Liver (tissue), 9 donors: ENCODE measurements around the gene TTBK1. TPM values are rescaled to one million over a fixed set of nuclear protein-coding genes. Genes with fewer than 3 reads are reported as not detected.
A peak's percentile ranks its signal among the peaks of the same experiment; 100 is the strongest.

Experiments
- DNase-seq: peaks from one replicate; pipeline ENCODE4 v3.0.0-alpha.2; 2017; ENCODE audit warnings: low spot score
- H3K27ac ChIP-seq, 2 donors: one replicate each; pipeline ENCODE4 v1.7.0; 2013; ENCODE audit warnings: inconsistent platforms in 2 of 2, low read length in 2 of 2, control low read depth in 1 of 2, low read depth in 1 of 2, mild to moderate bottlenecking in 1 of 2
- H3K27me3 ChIP-seq, 4 donors: one replicate each; pipeline versions ENCODE4 v1.6.1 to v1.7.0; 2013; ENCODE audit warnings: low read length in 3 of 4, inconsistent platforms in 1 of 4, mild to moderate bottlenecking in 1 of 4, moderate library complexity in 1 of 4; ENCODE audit not compliant: control insufficient read depth in 4 of 4, insufficient read depth in 4 of 4
- H3K36me3 ChIP-seq, 4 donors: one replicate each; pipeline versions ENCODE4 v1.6.1 to v1.7.0; 2013; ENCODE audit warnings: low read length in 3 of 4, mild to moderate bottlenecking in 3 of 4, low read depth in 1 of 4, moderate library complexity in 1 of 4; ENCODE audit not compliant: control insufficient read depth in 4 of 4, insufficient read depth in 3 of 4
- H3K4me1 ChIP-seq, 4 donors: one replicate each; pipeline versions ENCODE4 v1.6.1 to v1.7.0; 2013; ENCODE audit warnings: low read length in 3 of 4, mild to moderate bottlenecking in 3 of 4, moderate library complexity in 1 of 4; ENCODE audit not compliant: control insufficient read depth in 4 of 4, insufficient read depth in 4 of 4
- H3K4me3 ChIP-seq, 3 donors: one replicate each; pipeline versions ENCODE4 v1.6.1 to v1.7.0; 2013; ENCODE audit warnings: low read length in 3 of 3, control low read depth in 1 of 3, low read depth in 1 of 3, mild to moderate bottlenecking in 1 of 3
- H3K9ac ChIP-seq, 2 donors: one replicate each; pipeline ENCODE4 v1.7.0; 2013; ENCODE audit warnings: low read length in 2 of 2, mild to moderate bottlenecking in 2 of 2, moderate library complexity in 2 of 2, control low read depth in 1 of 2, low read depth in 1 of 2
- H3K9me3 ChIP-seq, 4 donors: one replicate each; pipeline versions ENCODE4 v1.6.1 to v1.7.0; 2013; ENCODE audit warnings: low read length in 3 of 4; ENCODE audit not compliant: control insufficient read depth in 4 of 4
- EGR1 ChIP-seq, 2 donors: IDR thresholded peaks; 2 replicates each; pipeline ENCODE4 v1.6.1; 2016 to 2018; ENCODE audit warnings: antibody characterized with exemption in 2 of 2, low read depth in 2 of 2
- FOXA1 ChIP-seq: IDR thresholded peaks from 2 replicates; pipeline ENCODE4 v1.6.1; 2016; ENCODE audit warnings: antibody characterized with exemption
- FOXA2 ChIP-seq: IDR thresholded peaks from 2 replicates; pipeline ENCODE4 v1.6.1; 2016; ENCODE audit warnings: antibody characterized with exemption
- HNF4A ChIP-seq, 2 donors: conservative IDR thresholded peaks; 2 replicates each; pipeline ENCODE4 v1.6.1; 2016; ENCODE audit warnings: antibody characterized with exemption in 2 of 2, mild to moderate bottlenecking in 2 of 2
- HNF4G ChIP-seq: IDR thresholded peaks from 2 replicates; pipeline ENCODE4 v1.6.1; 2016; ENCODE audit warnings: antibody characterized with exemption
- JUND ChIP-seq, 2 donors: IDR thresholded peaks; 2 replicates each; pipeline ENCODE4 v1.6.1; 2016; ENCODE audit warnings: antibody characterized with exemption in 2 of 2
- NR2F2 ChIP-seq: IDR thresholded peaks from 2 replicates; pipeline ENCODE4 v1.6.1; 2016; ENCODE audit warnings: antibody characterized with exemption
- RAD21 ChIP-seq, 2 donors: IDR thresholded peaks; 2 replicates each; pipeline ENCODE4 v1.6.1; 2016; ENCODE audit warnings: antibody characterized with exemption in 2 of 2, mild to moderate bottlenecking in 2 of 2
- REST ChIP-seq: IDR thresholded peaks from 2 replicates; pipeline ENCODE4 v1.6.1; 2016; ENCODE audit warnings: antibody characterized with exemption, mild to moderate bottlenecking
- RXRA ChIP-seq, 2 donors: IDR thresholded peaks; 2 replicates each; pipeline ENCODE4 v1.6.1; 2017 to 2018; ENCODE audit warnings: antibody characterized with exemption in 2 of 2, mild to moderate bottlenecking in 1 of 2
- SP1 ChIP-seq: IDR thresholded peaks from 2 replicates; pipeline ENCODE4 v1.6.1; 2018; ENCODE audit warnings: antibody characterized with exemption, mild to moderate bottlenecking
- TAF1 ChIP-seq: conservative IDR thresholded peaks from 2 replicates; pipeline ENCODE4 v1.6.1; 2016; ENCODE audit warnings: antibody characterized with exemption, mild to moderate bottlenecking
- YY1 ChIP-seq: IDR thresholded peaks from 2 replicates; pipeline ENCODE4 v1.6.1; 2016; ENCODE audit warnings: antibody characterized with exemption, mild to moderate bottlenecking
- WGBS: extraction: QIAGEN DNeasy Blood & Tissue Kit; methylation state at CpG from one replicate; pipeline ENCODE4 v1.1.7; 2013; 5-methylcytosine and 5-hydroxymethylcytosine counted together
- polyA plus RNA-seq, 2 donors: library from polyadenylated mRNA; stranded (reverse) in 1 of 2; unstranded in 1 of 2; fragments of 200-250 nt in 1 of 2; fragments of >200 nt in 1 of 2; fragmentation: Nextera tagmentation in 1 of 2; extraction: Ambion mirVana in 1 of 2; gene quantifications; one replicate each; pipeline versions ENCODE4 v1.2.1 to v1.2.3, GENCODE V29; 2013 to 2015
- total RNA-seq, 2 donors: library from RNA; depleted of rRNA; stranded (reverse); fragments of >200 nt; gene quantifications; one replicate each; pipeline ENCODE4 v1.2.3, GENCODE V29; 2014
- TF ChIP-seq, protein P1 (sequence below): IDR thresholded peaks from 2 replicates; pipeline ENCODE4 v1.6.1; 2016; ENCODE audit warnings: antibody characterized with exemption
- TF ChIP-seq, protein P2 (sequence below): IDR thresholded peaks from 2 replicates; pipeline ENCODE4 v1.6.1; 2016; ENCODE audit warnings: antibody characterized with exemption
- donor health status: healthy.
- donor health status: healthy.
- donor health status: healthy.
- donor health status: healthy.
- donor health status: healthy.

TTBK1 gene
- total and polyA plus RNA-seq, 4 donors, result 0.14 to 1.2 (median 0.44) TPM

DNA sequence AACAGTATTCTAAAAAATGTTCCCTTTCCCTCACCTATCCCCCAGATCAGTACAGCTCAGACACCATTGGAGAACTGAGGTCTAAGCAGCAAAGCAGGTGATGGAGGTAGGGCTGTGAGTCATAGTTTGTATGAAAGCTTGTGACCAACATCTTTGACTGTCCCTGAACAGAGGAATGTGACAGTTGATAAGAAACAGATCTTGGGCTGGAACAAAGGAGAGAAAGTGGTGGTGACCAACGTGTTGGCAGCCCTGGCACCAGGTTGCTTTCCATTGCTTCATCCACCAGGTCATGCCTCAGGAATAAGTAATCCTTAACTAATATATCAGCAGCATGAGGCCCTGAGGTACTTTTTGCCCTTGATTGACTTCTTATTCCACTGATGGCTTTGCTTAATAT is 85.2 kb downstream of the TTBK1 start:
- no peaks in the 10 kb centered on the region for H3K27me3 ChIP-seq
- no peak for DNase-seq
- no peaks in the 10 kb centered on the region for H3K4me1 ChIP-seq
- 23% methylated on average over 1 of the region's 1 CpG for WGBS
- no peak overlapping the region for H3K27ac ChIP-seq
- peak in 1 of 2 donors; percentile 9 for TF ChIP-seq RXRA (IDR thresholded peaks at IDR 0.05)
- no peak for TF ChIP-seq RAD21 (IDR thresholded peaks at IDR 0.05)
- no peaks in the 10 kb centered on the region for H3K36me3 ChIP-seq
- no peak overlapping the region for H3K4me3 ChIP-seq
- no peak overlapping the region for H3K9ac ChIP-seq
- H3K9me3 ChIP-seq, result no peaks in the 10 kb centered on the region

DNA sequence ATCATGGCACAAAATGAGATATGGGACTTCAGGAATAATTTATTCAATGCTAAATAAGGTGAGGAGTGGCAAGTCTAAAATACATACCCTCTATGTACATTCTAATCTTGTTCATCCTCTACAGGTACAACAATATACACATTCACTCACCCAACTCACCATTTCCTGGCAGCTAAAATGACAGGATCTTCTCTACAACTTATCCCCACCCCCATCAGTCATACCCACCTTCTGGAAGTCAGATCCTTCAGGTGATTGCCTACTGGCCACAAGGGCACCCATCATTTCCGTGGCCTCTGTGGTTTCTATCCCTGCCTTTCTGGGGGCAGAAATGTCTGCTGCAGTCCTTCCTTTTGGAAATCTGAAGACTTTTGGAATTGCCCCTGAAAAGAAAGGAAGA is 88.2 kb downstream of the TTBK1 start:
- no peak overlapping the region for H3K9ac ChIP-seq
- peaks cover 0 to 4% (median 0%) of the 10 kb centered on the region in 4 donors for H3K36me3 ChIP-seq
- H3K4me1 ChIP-seq, result peaks cover 0 to 2% (median 0%) of the 10 kb centered on the region in 4 donors
- no peaks in the 10 kb centered on the region for H3K9me3 ChIP-seq
- H3K4me3 ChIP-seq, result no peak overlapping the region
- DNase-seq, result no peak
- TF ChIP-seq EGR1 (IDR thresholded peaks at IDR 0.05; ENCODE audit: low read depth in 2 of 2) (no peak), REST (no peak), JUND (IDR thresholded peaks at IDR 0.05) (no peak), RXRA (IDR thresholded peaks at IDR 0.05) (no peak), FOXA2 (no peak), HNF4G (no peak), HNF4A (conservative IDR thresholded peaks at IDR 0.05) (no peak), NR2F2 (no peak), FOXA1 (no peak), TAF1 (no peak)
- TF ChIP-seq, protein P1, sequence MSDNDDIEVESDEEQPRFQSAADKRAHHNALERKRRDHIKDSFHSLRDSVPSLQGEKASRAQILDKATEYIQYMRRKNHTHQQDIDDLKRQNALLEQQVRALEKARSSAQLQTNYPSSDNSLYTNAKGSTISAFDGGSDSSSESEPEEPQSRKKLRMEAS, result no peak
- TF ChIP-seq, protein P2, sequence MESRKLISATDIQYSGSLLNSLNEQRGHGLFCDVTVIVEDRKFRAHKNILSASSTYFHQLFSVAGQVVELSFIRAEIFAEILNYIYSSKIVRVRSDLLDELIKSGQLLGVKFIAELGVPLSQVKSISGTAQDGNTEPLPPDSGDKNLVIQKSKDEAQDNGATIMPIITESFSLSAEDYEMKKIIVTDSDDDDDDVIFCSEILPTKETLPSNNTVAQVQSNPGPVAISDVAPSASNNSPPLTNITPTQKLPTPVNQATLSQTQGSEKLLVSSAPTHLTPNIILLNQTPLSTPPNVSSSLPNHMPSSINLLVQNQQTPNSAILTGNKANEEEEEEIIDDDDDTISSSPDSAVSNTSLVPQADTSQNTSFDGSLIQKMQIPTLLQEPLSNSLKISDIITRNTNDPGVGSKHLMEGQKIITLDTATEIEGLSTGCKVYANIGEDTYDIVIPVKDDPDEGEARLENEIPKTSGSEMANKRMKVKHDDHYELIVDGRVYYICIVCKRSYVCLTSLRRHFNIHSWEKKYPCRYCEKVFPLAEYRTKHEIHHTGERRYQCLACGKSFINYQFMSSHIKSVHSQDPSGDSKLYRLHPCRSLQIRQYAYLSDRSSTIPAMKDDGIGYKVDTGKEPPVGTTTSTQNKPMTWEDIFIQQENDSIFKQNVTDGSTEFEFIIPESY, result no peak
- WGBS, result 81% methylated on average over 1 of the region's 1 CpG
- H3K27me3 ChIP-seq, result no peaks in the 10 kb centered on the region
- H3K27ac ChIP-seq, result no peak overlapping the region

DNA sequence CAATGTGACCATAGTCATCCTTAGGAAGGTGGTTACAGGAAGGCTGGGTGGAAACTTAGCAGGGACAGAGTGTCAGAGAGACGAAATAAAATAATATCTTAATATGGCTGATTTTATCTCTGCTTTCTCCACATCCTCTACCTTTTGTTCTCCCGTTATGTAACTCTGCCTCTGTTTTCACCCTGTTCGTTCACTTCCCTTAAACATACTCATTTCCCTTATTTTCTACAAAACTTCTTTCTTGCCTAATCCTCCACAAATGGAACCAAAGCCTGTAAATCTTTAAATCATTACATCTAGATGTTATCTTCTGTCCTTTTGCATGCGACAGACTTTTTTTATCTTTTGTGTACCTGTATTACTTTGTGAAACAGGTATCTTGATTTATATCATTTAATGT is 88.6 kb downstream of the TTBK1 start:
- no peaks in the 10 kb centered on the region for H3K27me3 ChIP-seq
- TF ChIP-seq RXRA (IDR thresholded peaks at IDR 0.05), result no peak
- no peak for TF ChIP-seq FOXA1
- TF ChIP-seq TAF1, result no peak
- no peak for TF ChIP-seq REST
- no peak for TF ChIP-seq SP1
- no peak for TF ChIP-seq YY1
- no peak for TF ChIP-seq EGR1 (IDR thresholded peaks at IDR 0.05; ENCODE audit: low read depth in 2 of 2)
- TF ChIP-seq, protein P1, result no peak
- TF ChIP-seq RAD21 (IDR thresholded peaks at IDR 0.05), result no peak
- TF ChIP-seq FOXA2, result no peak
- no peak for TF ChIP-seq HNF4A (conservative IDR thresholded peaks at IDR 0.05)
- TF ChIP-seq, protein P2, result no peak
- no peak for TF ChIP-seq HNF4G
- no peak for TF ChIP-seq NR2F2
- TF ChIP-seq JUND (IDR thresholded peaks at IDR 0.05), result no peak

More for the DNA sequence above, 88.6 kb downstream of the TTBK1 start:
- H3K4me3 ChIP-seq, result no peak overlapping the region
- peaks cover 0 to 2% (median 0%) of the 10 kb centered on the region in 4 donors for H3K4me1 ChIP-seq
- WGBS, result 84% methylated on average over 4 of the region's 4 CpGs
- no peaks in the 10 kb centered on the region for H3K9me3 ChIP-seq
- no peak for DNase-seq
- H3K36me3 ChIP-seq, result peaks cover 0 to 5% (median 0%) of the 10 kb centered on the region in 4 donors
- H3K9ac ChIP-seq, result no peak overlapping the region
- no peak overlapping the region for H3K27ac ChIP-seq
